BJ (cell line): ENCODE measurements around the gene NFIA. TPM values are rescaled to one million over a fixed set of nuclear protein-coding genes. Genes with fewer than 3 reads are reported as not detected.

Experiments
- CTCF ChIA-PET: fragments of 350-600 bp; formaldehyde crosslinking; extraction: SDS; loops from one replicate; lab custom pipeline; 2021; ENCODE audit warnings: antibody characterized with exemption, inconsistent platforms; lab: Yijun Ruan, JAX
- POLR2A ChIA-PET: fragments of 300-600 bp; sonication (Branson Sonifier 250); formaldehyde crosslinking; extraction: SDS; loops from one replicate; lab custom pipeline; 2021; ENCODE audit warnings: antibody characterized with exemption; lab: Charles Lee
- DNase-seq: peaks from one replicate; pipeline ENCODE4 v3.0.0-alpha.2; 2011; ENCODE audit warnings: low read depth
- H3K27me3 ChIP-seq: 2 replicates; pipeline ENCODE4 v1.6.0; 2011; ENCODE audit warnings: low read length; ENCODE audit not compliant: control insufficient read depth, insufficient read depth
- H3K36me3 ChIP-seq: 2 replicates; pipeline ENCODE4 v1.5.1; 2011; ENCODE audit warnings: low read length; ENCODE audit not compliant: control insufficient read depth, insufficient read depth
- H3K4me3 ChIP-seq: 2 replicates; pipeline ENCODE4 v1.5.1; 2011; ENCODE audit warnings: low read depth, mild to moderate bottlenecking, control low read depth, low read length
- CTCF ChIP-seq: IDR thresholded peaks from 2 replicates; pipeline ENCODE4 v1.5.1; 2011; ENCODE audit warnings: low read depth, mild to moderate bottlenecking, control low read depth, inconsistent platforms, low read length, moderate library complexity; ENCODE audit not compliant: insufficient read depth
- polyA plus RNA-seq: library from polyadenylated mRNA; depleted of rRNA; stranded (reverse); fragments of >200 nt; gene quantifications from 2 replicates; pipeline ENCODE4 v1.2.3, GENCODE V29; 2011

Gene NFIA
- polyA plus RNA-seq, 1 experiment = 4.5 TPM

- no peak for TF ChIP-seq CTCF
- POLR2A ChIA-PET = interaction anchor here (0.5 kb wide), 1 partner anchor 848 kb away, joined by 4 read pairs; no protein-coding TSS in a partner anchor
- H3K4me3 ChIP-seq = no peak overlapping the region
- H3K36me3 ChIP-seq = no peaks in the 10 kb centered on the region
- no peak for DNase-seq
- no peaks in the 10 kb centered on the region for H3K27me3 ChIP-seq
- CTCF ChIA-PET = interaction anchor here (1.2 kb wide), 1 partner anchor 77 kb away, joined by 3 read pairs; no protein-coding TSS in a partner anchor
Measured at GRCh38 chr1:61245696-61246400, 163.5 kb downstream of the NFIA start.

GRCh38 chr1:61247051-61247825, 164.9 kb downstream of the NFIA start:
- POLR2A ChIA-PET = interaction anchor here (0.6 kb wide), 1 partner anchor 12 kb away, joined by 5 read pairs; no protein-coding TSS in a partner anchor

GRCh38 chr1:61247881-61248752, 165.8 kb downstream of the NFIA start:
- Histone ChIP-seq H3K27me3 (no peaks in the 10 kb centered on the region), H3K36me3 (no peaks in the 10 kb centered on the region), H3K4me3 (no peak overlapping the region)
- POLR2A ChIA-PET = interaction anchor here (0.6 kb wide), 1 partner anchor 12 kb away, joined by 5 read pairs; no protein-coding TSS in a partner anchor
- DNase-seq = no peak
- CTCF ChIA-PET = no interaction called here
- TF ChIP-seq CTCF = no peak

More at GRCh38 chr1:61247051-61247825, 164.9 kb downstream of the NFIA start:
- Histone ChIP-seq H3K36me3 (no peaks in the 10 kb centered on the region), H3K4me3 (no peak overlapping the region), H3K27me3 (no peaks in the 10 kb centered on the region)
- TF ChIP-seq CTCF = no peak
- no peak for DNase-seq
- CTCF ChIA-PET = no interaction called here

GRCh38 chr1:61250933-61251332, 168.6 kb downstream of the NFIA start:
- CTCF ChIA-PET = no interaction called here
- Histone ChIP-seq H3K36me3 (no peaks in the 10 kb centered on the region), H3K4me3 (no peak overlapping the region), H3K27me3 (no peaks in the 10 kb centered on the region)
- no peak for TF ChIP-seq CTCF
- DNase-seq = no peak
- POLR2A ChIA-PET = no interaction called here
